Measurements from ENCODE around the gene CRYL1.

GRCh38 chr13:20415694-20416107 is 110.0 kb downstream of the CRYL1 start:
- no peak for TF ChIP-seq CTCF (IDR thresholded peaks at IDR 0.05 in 2 of 3, conservative IDR thresholded peaks at IDR 0.05 in 1 of 3; ENCODE audit: borderline replicate concordance in 1 of 3, insufficient read depth in 1 of 3, low read depth in 2 of 3, low read length in 2 of 3)
- no peak for TF ChIP-seq CBX3 (IDR thresholded peaks at IDR 0.05; ENCODE audit: low read depth)
- no peak for TF ChIP-seq REST (IDR thresholded peaks at IDR 0.05; ENCODE audit: low read depth)
- no peak for TF ChIP-seq EZH2phosphoT487 (IDR thresholded peaks at IDR 0.05; ENCODE audit: borderline replicate concordance)
- no peak for TF ChIP-seq JUND (IDR thresholded peaks at IDR 0.05)
- no peak for TF ChIP-seq ZBTB33 (IDR thresholded peaks at IDR 0.05; ENCODE audit: extremely low read depth, insufficient replicate concordance, low read length)
- no peak for TF ChIP-seq RAD21 (IDR thresholded peaks at IDR 0.05; ENCODE audit: low read depth)
- TF ChIP-seq MAX (IDR thresholded peaks at IDR 0.05): no peak
- no peak for TF ChIP-seq EZH2 (IDR thresholded peaks at IDR 0.05)
- no peak for TF ChIP-seq POLR2AphosphoS5 (IDR thresholded peaks at IDR 0.05; ENCODE audit: low read depth, low read length)
- TF ChIP-seq YY1 (IDR thresholded peaks at IDR 0.05; ENCODE audit: extremely low read depth, insufficient replicate concordance, low read depth, low read length): no peak
- no peak for TF ChIP-seq ZNF274 (IDR thresholded peaks at IDR 0.05; ENCODE audit: low read depth, low read length)

All from HCT116 (cell line).